ENCODE measurements around the gene CYP3A5. TPM values are rescaled to one million over a fixed set of nuclear protein-coding genes. Genes with fewer than 3 reads are reported as not detected.

Gene CYP3A5
- total and polyA plus RNA-seq, 2 of the 13 experiments (the other 11 are each of a cell fraction or from before 2014, with no cell fraction given): 5.7 to 9.3 TPM

GRCh38 chr7:99623091-99623693, 56.6 kb downstream of the CYP3A5 start (continued):
- TF ChIP-seq, protein P1, sequence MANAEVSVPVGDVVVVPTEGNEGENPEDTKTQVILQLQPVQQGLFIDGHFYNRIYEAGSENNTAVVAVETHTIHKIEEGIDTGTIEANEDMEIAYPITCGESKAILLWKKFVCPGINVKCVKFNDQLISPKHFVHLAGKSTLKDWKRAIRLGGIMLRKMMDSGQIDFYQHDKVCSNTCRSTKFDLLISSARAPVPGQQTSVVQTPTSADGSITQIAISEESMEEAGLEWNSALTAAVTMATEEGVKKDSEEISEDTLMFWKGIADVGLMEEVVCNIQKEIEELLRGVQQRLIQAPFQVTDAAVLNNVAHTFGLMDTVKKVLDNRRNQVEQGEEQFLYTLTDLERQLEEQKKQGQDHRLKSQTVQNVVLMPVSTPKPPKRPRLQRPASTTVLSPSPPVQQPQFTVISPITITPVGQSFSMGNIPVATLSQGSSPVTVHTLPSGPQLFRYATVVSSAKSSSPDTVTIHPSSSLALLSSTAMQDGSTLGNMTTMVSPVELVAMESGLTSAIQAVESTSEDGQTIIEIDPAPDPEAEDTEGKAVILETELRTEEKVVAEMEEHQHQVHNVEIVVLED (CRISPR knock-in tag; IDR thresholded peaks at IDR 0.05; ENCODE audit: borderline replicate concordance): no peak
- TF ChIP-seq JDP2 (CRISPR knock-in tag; IDR thresholded peaks at IDR 0.05; ENCODE audit: borderline replicate concordance) (no peak), HES4 (CRISPR knock-in tag; IDR thresholded peaks at IDR 0.05; ENCODE audit: borderline replicate concordance) (no peak), ZNF747 (CRISPR knock-in tag; IDR thresholded peaks at IDR 0.05; ENCODE audit: borderline replicate concordance) (no peak)

- H2AFZ ChIP-seq (ENCODE audit: low read length): no peak overlapping the region
- H3K9me3 ChIP-seq (ENCODE audit: low read length): no peaks in the 10 kb centered on the region
- TF ChIP-seq STAG1 (CRISPR knock-in tag; IDR thresholded peaks at IDR 0.05): peak; percentile 18; the same call in 1 of the 2 replicates
- TF ChIP-seq, protein P2, sequence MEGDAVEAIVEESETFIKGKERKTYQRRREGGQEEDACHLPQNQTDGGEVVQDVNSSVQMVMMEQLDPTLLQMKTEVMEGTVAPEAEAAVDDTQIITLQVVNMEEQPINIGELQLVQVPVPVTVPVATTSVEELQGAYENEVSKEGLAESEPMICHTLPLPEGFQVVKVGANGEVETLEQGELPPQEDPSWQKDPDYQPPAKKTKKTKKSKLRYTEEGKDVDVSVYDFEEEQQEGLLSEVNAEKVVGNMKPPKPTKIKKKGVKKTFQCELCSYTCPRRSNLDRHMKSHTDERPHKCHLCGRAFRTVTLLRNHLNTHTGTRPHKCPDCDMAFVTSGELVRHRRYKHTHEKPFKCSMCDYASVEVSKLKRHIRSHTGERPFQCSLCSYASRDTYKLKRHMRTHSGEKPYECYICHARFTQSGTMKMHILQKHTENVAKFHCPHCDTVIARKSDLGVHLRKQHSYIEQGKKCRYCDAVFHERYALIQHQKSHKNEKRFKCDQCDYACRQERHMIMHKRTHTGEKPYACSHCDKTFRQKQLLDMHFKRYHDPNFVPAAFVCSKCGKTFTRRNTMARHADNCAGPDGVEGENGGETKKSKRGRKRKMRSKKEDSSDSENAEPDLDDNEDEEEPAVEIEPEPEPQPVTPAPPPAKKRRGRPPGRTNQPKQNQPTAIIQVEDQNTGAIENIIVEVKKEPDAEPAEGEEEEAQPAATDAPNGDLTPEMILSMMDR (CRISPR knock-in tag; IDR thresholded peaks at IDR 0.05): peak; percentile 36
- TF ChIP-seq, protein P3, sequence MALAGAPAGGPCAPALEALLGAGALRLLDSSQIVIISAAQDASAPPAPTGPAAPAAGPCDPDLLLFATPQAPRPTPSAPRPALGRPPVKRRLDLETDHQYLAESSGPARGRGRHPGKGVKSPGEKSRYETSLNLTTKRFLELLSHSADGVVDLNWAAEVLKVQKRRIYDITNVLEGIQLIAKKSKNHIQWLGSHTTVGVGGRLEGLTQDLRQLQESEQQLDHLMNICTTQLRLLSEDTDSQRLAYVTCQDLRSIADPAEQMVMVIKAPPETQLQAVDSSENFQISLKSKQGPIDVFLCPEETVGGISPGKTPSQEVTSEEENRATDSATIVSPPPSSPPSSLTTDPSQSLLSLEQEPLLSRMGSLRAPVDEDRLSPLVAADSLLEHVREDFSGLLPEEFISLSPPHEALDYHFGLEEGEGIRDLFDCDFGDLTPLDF (CRISPR knock-in tag; IDR thresholded peaks at IDR 0.05): no peak
- H3K4me2 ChIP-seq (ENCODE audit: low read depth, low read length): no peak overlapping the region
- no peak overlapping the region for H3K4me3 ChIP-seq (replicated peaks in 1 of 3; ENCODE audit: insufficient read depth in 1 of 3, low read depth in 2 of 3, low read length in 3 of 3)
- H3K27ac ChIP-seq (ENCODE audit: extremely low read length, insufficient read depth, low read length): no peak overlapping the region
- H3K27me3 ChIP-seq (ENCODE audit: control insufficient read depth in 1 of 2, insufficient read depth in 2 of 2, low read length in 2 of 2): no peaks in the 10 kb centered on the region
- in situ Hi-C loops (cut with HindIII; ENCODE audit: extremely low pct_ligation_motif_present, low pct_unique_long_range_greater_than_20kb) (no loop called here), intact Hi-C loops (cut with micrococcal nuclease; ENCODE audit: unreplicated experiment) (no loop called here)
- no peak overlapping the region for H3K9ac ChIP-seq (ENCODE audit: insufficient read depth, low read depth, low read length)
- BruUV-seq (replicated peaks): no TSS peak
- 94% methylated on average over 10 of the region's 10 CpGs for WGBS (ENCODE audit: low lambda C conversion rate)
- no peak for ATAC-seq
- no peak for DNase-seq (ENCODE audit: low spot score)
- H4K20me1 ChIP-seq (ENCODE audit: insufficient read depth, low read length): no peaks in the 10 kb centered on the region
- H3K79me2 ChIP-seq (ENCODE audit: insufficient read depth, low read length): peaks cover 19% of the 10 kb centered on the region
- CTCF ChIA-PET (ENCODE audit: low intra/inter-chr PET ratio, low total read pairs): no interaction called here
- POLR2A ChIA-PET: interaction anchor here (1.5 kb wide), 1 partner anchor 9 kb away, joined by 5 read pairs; no protein-coding TSS in a partner anchor
- peaks cover 14% of the 10 kb centered on the region for H3K4me1 ChIP-seq (ENCODE audit: insufficient read depth, low read length)
- peaks cover 48 to 90% of the 10 kb centered on the region in 2 experiments for H3K36me3 ChIP-seq (replicated peaks in 1 of 2; ENCODE audit: control insufficient read depth in 1 of 2, insufficient read depth in 2 of 2, low read length in 2 of 2)
- no peak for FAIRE-seq
Observed at GRCh38 chr7:99622596-99622995, 57.2 kb downstream of the CYP3A5 start.

Data from HepG2 (cell line).